ENCODE measurements around the gene TMEM61. TPM values are rescaled to one million over a fixed set of nuclear protein-coding genes. Genes with fewer than 3 reads are reported as not detected.

TMEM61 gene
- total RNA-seq, 2 donors from 2014 or later: 2.0 to 3.6 TPM

DNA sequence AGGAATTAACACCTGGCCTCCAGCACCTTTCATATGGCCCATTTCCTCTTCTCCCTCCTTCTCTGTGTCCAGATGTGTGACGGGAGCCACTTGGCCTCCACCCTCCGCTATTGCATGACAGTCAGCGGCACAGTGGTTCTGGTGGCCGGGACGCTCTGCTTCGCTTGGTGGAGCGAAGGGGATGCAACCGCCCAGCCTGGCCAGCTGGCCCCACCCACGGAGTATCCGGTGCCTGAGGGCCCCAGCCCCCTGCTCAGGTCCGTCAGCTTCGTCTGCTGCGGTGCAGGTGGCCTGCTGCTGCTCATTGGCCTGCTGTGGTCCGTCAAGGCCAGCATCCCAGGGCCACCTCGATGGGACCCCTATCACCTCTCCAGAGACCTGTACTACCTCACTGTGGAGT lies 5.6 kb downstream of the TMEM61 start:
- Histone ChIP-seq H3K9me3 (no peaks in the 10 kb centered on the region), H3K36me3 (replicated peaks in 1 of 2; ENCODE audit: insufficient read depth in 1 of 2, low read depth in 2 of 2) (no peaks in the 10 kb centered on the region), H3K27me3 (no peaks in the 10 kb centered on the region), H3K27ac (no peak overlapping the region), H3K4me1 (peaks cover 12% of the 10 kb centered on the region), H3K4me3 (no peak overlapping the region)
- TF ChIP-seq POLR2A (IDR thresholded peaks at IDR 0.05): no peak
- TF ChIP-seq, protein P1, sequence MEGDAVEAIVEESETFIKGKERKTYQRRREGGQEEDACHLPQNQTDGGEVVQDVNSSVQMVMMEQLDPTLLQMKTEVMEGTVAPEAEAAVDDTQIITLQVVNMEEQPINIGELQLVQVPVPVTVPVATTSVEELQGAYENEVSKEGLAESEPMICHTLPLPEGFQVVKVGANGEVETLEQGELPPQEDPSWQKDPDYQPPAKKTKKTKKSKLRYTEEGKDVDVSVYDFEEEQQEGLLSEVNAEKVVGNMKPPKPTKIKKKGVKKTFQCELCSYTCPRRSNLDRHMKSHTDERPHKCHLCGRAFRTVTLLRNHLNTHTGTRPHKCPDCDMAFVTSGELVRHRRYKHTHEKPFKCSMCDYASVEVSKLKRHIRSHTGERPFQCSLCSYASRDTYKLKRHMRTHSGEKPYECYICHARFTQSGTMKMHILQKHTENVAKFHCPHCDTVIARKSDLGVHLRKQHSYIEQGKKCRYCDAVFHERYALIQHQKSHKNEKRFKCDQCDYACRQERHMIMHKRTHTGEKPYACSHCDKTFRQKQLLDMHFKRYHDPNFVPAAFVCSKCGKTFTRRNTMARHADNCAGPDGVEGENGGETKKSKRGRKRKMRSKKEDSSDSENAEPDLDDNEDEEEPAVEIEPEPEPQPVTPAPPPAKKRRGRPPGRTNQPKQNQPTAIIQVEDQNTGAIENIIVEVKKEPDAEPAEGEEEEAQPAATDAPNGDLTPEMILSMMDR (IDR thresholded peaks at IDR 0.05): no peak
- DNase-seq: no peak
- no peak for ATAC-seq
- 89 to 92% methylated on average over 7 to 15 of the region's 15 CpGs for WGBS, 2 donors
- intact Hi-C loops (cut with DNase I): no loop called here

DNA sequence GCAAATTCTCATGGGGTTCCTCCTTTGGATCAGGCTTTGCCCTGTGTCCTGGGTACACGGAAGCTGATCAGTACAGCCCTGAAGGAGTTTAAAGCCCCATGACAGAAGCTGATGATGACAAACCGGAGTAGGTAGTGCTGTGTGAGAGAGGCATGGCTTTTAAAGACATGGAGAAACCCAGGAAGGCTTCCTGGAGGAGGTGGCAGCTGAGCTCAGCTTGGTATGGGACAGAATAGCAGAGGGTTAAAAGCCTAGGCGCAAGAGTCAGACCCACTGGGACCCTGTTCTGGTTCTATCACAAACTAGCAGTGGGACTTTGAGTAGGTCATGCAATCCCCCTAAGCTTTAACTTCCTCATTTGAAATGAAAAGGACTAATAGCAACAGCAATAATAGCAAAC lies 6.1 kb downstream of the TMEM61 start:
- Histone ChIP-seq H3K9me3 (no peaks in the 10 kb centered on the region), H3K36me3 (replicated peaks in 1 of 2; ENCODE audit: insufficient read depth in 1 of 2, low read depth in 2 of 2) (no peaks in the 10 kb centered on the region), H3K27me3 (no peaks in the 10 kb centered on the region), H3K4me3 (no peak overlapping the region), H3K27ac (no peak overlapping the region), H3K4me1 (peaks cover 7% of the 10 kb centered on the region)
- DNase-seq (no peak), ATAC-seq (no peak)
- no peak for TF ChIP-seq POLR2A (IDR thresholded peaks at IDR 0.05)
- TF ChIP-seq, protein P1 (IDR thresholded peaks at IDR 0.05): no peak
- intact Hi-C loops (cut with DNase I): no loop called here
- 83 to 86% methylated on average over 3 of the region's 3 CpGs for WGBS, 2 donors

DNA sequence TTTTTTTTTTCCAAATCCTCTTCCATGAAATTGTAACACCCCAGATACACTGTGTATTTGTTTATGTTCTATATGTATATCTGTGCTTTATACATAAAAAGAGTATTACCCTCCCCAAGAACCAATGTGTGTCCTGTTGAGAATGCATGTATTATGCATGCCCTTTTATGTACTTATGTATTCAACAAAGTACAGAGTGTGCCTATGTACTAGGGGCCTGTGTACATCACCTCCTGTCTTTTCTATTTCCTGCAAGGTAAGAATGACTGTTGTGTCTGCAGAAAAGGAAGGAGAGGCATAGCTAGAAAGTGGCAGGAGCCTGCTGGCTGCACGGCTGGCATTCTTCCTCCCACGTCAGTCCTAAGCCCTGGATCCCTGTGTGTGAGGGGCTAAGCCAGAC lies 7.0 kb downstream of the TMEM61 start:
- intact Hi-C loops (cut with DNase I): no loop called here
- no peak overlapping the region for H3K27ac ChIP-seq
- WGBS, 2 donors: 76 to 96% methylated on average over 2 of the region's 2 CpGs

DNA sequence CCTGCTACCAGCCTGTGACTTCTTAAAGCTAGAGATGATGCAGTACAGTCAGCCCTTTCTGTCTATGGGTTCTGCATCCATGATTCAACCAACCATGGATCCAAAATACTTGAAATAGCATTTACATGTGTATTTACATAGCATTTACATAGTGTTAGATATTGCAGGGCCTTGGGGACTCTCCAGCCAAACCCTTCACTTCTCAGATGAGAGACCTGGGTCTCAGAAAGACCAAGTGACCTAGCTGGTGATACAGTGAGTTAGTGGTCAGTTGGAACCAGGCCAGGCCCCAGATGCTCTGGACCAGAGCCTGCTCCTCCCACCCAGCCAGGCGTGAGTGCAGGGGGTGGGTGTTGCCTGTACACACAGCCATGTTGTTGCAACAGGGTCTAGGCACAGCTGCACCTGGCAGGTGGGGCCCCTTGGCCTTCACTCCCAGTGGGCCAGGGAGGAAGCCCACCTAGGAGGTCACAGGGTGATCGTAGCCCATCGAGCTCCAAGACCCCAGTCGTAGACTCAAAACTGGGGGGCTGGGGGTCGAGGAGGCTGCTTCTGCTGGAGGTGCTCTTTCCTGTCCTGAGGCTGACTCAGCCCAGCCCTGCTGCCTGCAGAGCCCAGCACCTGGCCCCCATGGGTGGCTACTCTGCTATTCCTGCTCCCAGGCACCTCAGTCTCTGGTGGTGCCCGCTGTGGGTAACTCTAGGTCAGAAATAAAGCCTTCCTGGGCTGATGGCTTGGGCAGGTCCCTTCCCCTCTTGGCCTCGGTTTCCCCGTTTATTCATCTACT lies 7.7 kb downstream of the TMEM61 start:
- Histone ChIP-seq H3K27ac (no peak overlapping the region), H3K4me3 (no peak overlapping the region), H3K27me3 (no peaks in the 10 kb centered on the region), H3K4me1 (peaks cover 6% of the 10 kb centered on the region), H3K36me3 (replicated peaks in 1 of 2; ENCODE audit: insufficient read depth in 1 of 2, low read depth in 2 of 2) (no peaks in the 10 kb centered on the region), H3K9me3 (no peaks in the 10 kb centered on the region)
- 85 to 86% methylated on average over 3 to 8 of the region's 8 CpGs for WGBS, 2 donors
- intact Hi-C loops (cut with DNase I): no loop called here
- ATAC-seq (no peak), DNase-seq (no peak)
- TF ChIP-seq, protein P1 (IDR thresholded peaks at IDR 0.05): no peak
- TF ChIP-seq POLR2A (IDR thresholded peaks at IDR 0.05): no peak

More for the DNA sequence above, 7.0 kb downstream of the TMEM61 start:
- H3K9me3 ChIP-seq: no peaks in the 10 kb centered on the region
- H3K27me3 ChIP-seq: no peaks in the 10 kb centered on the region
- ATAC-seq: no peak
- peaks cover 6% of the 10 kb centered on the region for H3K4me1 ChIP-seq
- no peaks in the 10 kb centered on the region for H3K36me3 ChIP-seq (replicated peaks in 1 of 2; ENCODE audit: insufficient read depth in 1 of 2, low read depth in 2 of 2)
- TF ChIP-seq POLR2A (IDR thresholded peaks at IDR 0.05): no peak
- TF ChIP-seq, protein P1 (IDR thresholded peaks at IDR 0.05): no peak
- DNase-seq: no peak
- H3K4me3 ChIP-seq: no peak overlapping the region

DNA sequence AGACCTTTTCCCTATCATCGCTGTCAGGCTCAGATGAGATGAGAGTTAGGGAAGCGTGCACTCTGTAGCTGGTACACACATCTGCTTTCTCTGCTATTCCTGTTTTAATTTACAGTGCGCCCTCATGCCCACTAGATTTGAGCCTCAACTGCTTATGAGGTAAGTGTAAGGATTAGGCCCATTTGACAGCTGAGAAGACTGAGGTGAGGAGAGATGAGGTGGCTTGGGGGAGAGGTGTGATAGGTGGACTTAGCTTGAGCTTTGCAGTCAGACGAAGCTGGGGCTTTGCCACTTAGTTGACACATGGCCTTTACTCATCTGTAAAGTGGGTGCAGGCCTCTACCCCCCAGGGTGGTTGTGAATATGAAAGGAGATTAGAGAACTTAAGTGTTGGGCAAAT lies 8.5 kb downstream of the TMEM61 start:
- intact Hi-C loops (cut with DNase I): no loop called here
- DNase-seq (no peak), ATAC-seq (no peak)
- H3K4me1 ChIP-seq: peaks cover 6% of the 10 kb centered on the region
- 92 to 95% methylated on average over 4 of the region's 4 CpGs for WGBS, 2 donors
- H3K36me3 ChIP-seq (replicated peaks in 1 of 2; ENCODE audit: insufficient read depth in 1 of 2, low read depth in 2 of 2): no peaks in the 10 kb centered on the region
- no peak overlapping the region for H3K4me3 ChIP-seq
- H3K27ac ChIP-seq: no peak overlapping the region
- no peaks in the 10 kb centered on the region for H3K9me3 ChIP-seq
- no peaks in the 10 kb centered on the region for H3K27me3 ChIP-seq
- no peak for TF ChIP-seq POLR2A (IDR thresholded peaks at IDR 0.05)
- TF ChIP-seq, protein P1 (IDR thresholded peaks at IDR 0.05): no peak
